AG08395 (cell line): Measurements from ENCODE around the gene CNOT3.
"Not testable (repeated sequence)": the region's sequence is repeated elsewhere in the genome, so short reads cannot be mapped to it uniquely, and the experiment has no call there.

ENCODE experiments used
- DNase-seq: peaks from one replicate; pipeline ENCODE4 v3.0.0; 2012; ENCODE audit warnings: mixed read lengths, low spot score

CNOT3 gene

DNA sequence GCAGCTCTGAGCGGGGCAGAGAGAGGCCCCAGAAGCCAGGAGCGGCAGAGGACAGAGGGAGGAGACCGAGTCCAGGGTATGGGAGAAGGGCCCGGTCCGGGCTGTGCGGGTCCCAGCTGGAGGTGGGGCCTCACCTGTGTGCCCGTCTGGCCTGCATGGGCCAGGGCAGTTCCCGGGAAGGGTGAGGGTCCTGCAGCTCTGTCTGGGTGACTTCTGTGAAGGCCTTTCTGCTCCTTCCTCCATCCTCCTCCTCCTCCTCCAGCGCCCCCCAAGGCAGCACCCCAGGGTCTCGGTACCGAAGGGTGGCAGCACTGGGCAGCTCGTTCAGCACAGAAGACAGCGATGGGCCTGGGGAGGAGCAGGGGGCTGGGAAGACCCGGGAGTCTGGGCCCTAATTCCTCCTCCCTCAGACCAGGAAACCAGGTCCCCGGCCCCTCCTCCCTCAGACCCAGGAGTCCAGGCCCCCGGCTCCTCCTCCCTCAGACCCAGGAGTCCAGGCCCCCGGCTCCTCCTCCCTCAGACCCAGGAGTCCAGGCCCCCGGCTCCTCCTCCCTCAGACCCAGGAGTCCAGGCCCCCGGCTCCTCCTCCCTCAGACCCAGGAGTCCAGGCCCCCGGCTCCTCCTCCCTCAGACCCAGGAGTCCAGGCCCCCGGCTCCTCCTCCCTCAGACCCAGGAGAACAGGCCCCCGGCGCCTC lies 34.3 kb downstream of the CNOT3 start:
- not testable (repeated sequence) for DNase-seq

DNA sequence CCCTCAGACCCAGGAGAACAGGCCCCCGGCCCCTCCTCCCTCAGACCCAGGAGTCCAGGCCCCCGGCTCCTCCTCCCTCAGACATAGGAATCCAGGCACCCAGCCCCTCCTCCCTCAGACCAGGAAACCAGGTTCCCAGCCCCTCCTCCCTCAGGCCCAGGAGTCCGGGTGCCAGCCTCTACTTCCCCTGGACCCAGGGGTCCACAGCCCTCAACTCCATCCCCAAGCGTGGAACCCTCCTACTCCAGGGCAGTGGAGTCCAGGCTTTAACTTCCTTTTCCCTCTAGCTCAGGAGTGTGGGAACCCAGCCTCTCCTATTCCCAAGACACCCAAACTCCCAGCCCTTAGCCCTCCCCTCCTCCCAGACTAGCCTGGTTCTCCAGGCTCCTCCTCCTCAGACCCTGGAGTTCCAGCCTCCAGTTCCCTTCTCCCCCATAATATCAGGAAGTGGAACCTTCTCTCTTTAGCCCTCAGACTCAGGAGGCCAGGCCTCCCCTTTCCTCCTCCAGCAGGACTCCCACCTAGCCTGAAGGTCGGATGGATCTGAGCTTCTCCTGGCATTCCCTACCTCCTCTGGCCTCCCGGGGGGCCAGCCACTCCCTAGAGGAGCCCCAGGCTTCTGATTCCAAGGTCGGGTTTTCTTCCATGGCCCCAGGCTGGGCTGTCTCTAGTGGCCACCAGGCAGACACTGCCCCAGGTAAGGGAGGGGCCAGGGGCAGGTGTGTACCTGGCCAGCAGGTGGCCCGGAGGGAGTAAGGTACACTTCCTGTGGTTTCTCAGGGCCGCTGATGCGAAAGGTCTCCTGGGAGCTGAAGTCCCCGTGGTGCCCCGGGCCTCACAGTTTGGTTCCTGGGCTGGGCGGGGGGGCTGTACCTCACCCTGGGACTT lies 35.2 kb downstream of the CNOT3 start, which contains the start of gene TMC4:
Gene TMC4, minus strand, starts transcription at position 690 of the 888 bp plus-strand sequence. Its CDS starts 43 bp downstream, at position 647.
- no peak for DNase-seq

DNA sequence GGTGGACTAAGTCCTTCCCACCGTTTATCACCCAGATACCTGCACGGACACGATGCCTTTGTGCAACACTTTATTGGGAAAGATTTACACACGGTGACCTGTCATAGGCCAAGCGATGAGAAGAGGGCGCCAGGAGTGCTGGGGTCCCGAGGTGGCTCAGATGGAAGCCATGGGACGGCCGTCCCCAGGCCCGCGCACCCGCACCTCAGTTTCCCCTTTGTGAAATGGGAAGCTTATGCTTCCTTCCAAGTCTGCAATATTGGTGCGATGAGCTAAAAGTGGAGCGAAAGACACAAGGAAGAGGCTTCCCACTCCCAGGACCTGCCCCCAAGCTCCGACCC lies 35.8 kb downstream of the CNOT3 start:
- no peak for DNase-seq

DNA sequence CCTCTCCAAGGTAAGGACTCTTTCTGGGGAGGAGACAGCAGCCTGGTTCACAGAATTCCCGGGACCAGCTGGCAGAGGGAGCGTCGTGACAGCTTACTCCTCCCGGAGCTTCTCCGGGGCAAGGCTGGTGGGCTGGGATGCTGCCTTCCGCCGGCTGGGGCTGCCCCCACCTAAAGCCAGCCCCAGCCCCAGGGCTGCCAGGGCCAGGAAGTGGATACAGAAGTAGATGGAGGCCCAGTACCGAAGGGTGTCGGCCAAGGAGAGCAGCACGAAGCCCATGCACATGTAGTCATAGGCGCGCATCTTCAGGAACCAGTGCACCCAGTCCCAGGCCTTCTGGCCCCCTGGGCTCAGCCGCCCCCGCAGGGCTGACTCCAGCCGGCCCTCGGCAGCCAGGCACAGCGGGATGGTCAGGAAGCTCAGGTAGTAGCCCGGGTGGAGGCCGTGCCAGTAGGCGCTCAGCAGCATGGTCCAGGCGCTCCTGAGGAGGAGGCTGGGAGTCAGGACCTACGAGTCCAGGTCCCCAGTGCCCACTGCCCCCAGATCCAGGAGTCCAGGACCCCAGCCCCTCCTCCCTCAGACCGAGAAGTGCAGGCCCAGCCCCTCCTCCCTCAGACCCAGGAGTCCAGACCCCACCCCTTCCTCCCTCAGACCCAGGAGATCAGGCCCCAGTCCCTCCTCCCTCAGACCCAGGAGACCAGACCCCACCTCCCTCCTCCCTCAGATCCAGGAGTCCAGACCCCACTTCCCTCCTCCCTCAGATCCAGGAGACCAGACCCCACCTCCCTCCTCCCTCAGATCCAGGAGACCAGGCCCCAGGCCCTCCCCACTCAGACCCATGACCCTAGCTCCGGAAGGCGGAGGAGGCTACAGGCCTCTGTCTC lies 36.6 kb downstream of the CNOT3 start:
- DNase-seq, result no peak

DNA sequence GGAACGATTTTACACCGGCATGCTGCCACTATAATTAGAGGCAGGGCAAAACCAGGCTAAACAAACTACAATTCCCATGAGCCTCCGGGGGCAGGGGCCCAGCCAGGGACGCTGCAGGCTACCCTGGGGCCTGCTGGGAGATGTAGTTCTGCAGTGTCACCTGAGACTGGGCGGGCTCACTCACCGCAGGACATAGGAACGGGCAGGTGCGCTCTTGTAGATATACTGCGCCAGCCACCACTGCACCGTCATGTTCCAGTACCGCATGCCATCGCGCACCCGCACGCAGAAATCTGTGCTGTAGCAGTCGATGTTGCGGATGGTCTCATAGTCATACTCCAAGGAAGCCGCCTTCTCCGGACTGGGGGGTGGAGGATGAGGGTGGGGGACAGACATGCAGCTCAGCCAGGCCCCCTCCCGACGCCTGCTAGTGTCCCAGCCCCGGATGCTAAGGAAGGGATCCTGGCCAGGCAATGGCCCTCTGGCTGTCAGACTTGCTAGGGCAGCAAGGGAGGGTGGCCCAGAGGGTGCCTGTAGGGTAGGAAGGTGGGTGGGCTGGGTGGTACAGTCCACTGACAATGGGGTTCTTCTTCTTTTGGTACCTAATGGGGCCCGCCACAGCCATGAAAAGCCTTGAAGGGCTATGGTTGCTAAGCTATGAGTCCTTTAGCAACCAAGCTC lies 41.2 kb downstream of the CNOT3 start:
- DNase-seq, result no peak

DNA sequence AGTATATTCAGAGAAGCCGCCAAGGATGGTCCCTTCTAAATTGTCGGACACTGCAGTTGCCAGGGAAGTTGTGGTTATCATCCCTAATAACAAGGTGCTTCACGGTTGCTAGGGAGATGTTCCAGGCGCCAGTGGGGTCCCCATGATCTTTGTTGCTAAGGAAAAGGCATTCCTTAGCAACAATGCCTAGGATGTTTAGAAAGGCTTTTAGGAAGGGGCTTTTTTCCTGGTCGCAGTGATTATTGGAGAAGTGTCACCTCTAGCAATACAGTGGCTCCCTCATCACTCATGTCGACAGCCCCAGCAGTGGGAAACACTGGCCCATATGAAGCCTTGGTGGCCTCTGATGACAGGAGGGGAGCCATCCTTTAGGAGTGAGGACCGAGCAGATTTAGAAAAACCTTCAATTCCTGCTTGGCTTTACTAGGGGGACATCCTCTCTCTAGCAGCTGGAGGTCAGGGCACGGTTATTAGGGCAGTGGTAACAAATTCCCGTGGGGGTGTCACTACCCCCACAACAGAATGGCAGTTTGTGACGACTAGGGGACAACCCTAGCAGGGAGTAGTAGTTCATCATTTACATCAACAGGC lies 41.8 kb downstream of the CNOT3 start:
- no peak for DNase-seq

DNA sequence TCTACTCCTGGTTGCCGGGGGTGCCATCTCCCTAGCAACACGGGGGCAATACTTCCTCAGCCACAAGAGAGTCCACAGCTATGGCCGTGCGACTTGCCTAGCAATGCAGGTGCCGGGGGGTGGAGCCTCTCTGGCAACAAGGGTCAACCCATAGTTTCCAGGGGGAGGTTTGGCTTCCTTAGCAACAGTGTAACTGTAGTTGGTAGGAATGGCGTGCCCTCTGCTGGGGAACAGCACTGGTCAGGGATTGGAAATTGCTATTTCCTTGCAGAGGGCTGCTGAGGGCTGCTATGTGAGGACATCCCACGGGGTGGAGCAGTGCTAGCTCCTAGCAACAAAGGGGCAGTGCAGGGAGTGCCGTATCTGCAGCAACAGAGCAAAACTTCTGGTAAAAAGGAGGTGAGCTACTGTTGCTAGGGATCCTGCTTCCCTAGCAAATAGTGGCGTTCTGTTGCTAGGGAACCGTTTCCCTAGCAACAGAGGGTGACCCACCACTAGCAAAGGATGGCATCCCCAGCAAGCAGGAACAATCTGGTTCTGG lies 42.4 kb downstream of the CNOT3 start:
- DNase-seq, result no peak

DNA sequence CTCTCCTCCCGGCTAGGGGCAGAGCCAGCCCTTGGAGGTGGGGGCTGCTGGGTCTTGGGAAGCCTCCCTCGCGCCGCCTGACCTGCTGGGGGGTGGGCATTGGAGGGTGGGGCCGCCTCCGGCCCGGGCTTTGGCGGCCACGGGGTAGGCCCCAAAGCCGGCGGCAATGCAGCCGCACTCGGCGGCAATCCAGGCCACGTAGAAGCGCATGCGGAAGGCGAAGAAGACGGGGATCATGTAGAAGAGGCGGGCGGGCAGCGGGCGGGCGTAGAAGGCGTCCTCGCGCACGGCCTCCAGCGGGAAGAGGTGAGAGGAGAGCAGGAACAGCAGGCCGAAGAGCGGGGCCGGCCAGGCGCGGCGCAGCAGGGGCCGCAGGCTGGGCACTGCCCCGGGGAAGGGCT lies 43.1 kb downstream of the CNOT3 start:
- no peak for DNase-seq

DNA sequence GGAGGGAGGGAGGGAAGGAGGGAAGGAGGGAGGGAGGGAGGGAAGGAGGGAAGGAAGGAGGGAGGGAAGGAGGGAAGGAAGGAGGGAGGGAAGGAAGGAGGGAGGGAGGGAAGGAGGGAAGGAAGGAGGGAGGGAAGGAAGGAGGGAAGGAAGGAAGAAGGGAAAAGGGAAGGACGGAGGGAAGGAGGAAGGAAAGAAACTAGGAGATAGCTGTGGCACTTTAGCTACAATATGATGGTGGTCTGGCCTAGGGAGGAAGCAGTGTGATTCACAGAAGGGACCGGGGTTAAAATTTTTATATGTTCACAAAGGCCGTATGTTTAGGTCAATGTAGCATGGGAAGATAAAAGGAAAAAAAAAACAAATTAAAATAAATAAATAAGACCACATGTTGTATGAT lies 44.3 kb downstream of the CNOT3 start:
- DNase-seq, result not testable (repeated sequence)

DNA sequence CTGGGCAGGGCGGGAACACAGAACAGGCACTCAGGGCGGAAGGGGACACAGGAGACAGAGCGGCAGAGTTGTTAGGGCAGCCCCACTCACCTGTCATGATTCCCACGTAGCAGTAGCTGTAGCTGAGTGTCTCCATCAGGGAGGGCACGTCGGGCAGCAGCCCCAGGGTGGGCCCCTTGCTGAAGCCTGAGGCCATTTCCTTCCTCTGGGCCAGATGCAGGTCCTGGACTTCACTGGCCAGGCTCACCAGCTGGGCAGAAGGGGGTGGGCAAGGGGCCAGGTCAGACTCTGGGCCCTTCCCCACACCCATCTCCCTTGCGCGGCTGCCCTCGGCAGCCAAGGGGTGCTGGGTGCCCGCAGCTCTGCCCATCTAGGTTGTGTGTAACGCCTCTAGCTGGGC lies 45.9 kb downstream of the CNOT3 start:
- no peak for DNase-seq

DNA sequence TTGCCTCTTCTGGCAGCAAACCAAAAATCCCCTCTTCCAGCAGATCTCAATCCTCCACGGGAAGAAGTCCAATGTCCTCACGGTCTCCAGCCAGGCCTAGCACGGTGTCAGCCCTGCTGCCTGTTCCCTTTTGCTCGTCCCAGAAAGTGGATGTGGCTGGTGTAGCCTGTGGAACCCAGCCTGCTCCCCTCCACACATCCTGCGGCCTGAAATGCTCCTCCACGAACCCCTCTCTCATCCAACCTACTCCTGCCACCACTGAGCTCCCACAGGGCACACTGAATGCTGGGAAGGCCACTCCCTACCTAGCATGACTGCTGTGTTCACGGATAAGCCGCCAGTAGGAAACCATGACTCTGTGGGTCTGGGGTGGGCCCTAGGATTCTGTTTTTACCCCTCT lies 48.8 kb downstream of the CNOT3 start:
- no peak for DNase-seq

DNA sequence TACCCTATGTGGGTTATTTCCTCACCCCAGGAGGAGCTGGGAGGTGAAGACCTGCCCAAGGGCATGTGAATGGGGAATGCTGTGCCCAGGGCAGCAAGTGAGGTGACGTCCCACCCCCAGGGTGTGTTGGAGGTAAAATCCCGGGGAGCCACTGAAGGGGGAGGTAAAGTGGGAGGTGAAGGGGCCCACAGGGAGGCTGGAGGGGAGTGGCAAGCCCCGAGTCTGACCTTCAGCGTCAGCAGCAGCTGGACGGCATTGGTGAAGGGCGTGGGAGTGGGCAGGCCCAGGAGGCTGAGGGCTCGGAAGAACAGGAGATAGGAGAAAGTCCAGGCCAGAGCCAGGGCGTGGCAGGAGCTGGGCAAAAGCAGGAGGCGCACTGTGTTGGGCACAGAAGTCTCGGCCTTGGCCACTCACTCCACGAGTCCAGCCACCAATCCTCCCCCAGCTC lies 49.4 kb downstream of the CNOT3 start:
- DNase-seq, result no peak

DNA sequence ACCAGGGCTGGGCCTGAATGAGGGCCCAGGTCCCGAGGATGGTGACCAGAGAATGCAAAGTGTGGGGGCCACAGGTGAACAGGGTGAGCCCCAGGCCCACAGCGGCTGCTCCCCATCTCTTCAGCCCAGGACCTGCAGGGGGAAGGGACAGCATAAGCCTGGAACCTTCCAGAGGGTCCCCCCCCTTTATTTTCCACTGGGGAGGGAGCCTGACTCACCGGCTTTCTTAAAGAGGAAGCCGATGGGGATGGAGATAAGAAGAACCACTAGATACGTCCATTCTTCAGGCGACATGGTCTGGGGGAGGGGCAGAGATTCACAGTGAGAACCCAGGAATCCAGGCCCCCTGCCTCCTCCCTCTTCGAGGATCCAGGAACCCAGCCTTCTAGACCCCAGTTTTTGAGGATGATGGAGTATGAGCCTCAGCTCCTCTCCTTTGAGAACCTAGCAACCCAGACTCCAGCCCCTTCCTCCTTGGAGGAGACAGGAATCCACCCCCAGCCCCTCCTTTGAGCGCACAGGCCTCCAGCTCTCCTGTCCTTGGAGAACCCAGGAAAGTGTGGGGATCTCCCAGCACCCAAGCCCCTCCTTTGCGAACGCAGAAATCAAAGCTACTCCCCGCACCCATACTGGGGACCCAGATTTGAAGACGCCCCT lies 50.8 kb downstream of the CNOT3 start:
- DNase-seq, result peak; percentile 56

DNA sequence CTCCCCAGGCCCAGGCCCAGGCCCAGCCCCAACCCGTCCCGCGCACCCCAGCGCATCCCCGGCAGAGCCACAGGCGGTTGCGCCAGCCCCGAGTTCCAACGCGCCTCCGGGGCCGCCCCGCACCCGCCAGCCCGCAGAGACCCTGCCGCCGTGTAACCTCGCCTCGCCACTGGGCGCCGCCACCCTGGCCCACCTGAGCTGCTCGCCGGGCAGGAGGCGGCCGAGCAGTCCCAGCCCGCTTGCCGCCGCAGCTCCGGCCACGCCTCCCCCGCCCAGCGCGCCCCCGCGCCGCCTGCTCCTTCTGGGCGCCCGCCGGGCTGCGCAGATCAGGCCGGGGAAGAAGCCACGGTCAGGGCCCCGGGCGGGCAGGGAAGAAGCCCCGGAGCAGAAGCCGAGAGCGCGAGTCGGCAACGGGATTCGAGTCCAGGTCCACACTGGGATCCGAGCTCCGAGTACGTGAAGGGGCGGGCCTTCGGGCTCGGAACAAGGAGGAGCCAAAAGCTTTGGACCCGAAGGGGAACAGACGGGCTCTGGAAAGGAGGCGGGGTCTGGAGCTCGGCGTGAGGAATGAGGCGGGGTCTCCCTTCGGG lies 51.7 kb downstream of the CNOT3 start, which contains the start of gene MBOAT7:
Gene MBOAT7, minus strand, starts transcription at position 436 of the 590 bp plus-strand sequence. CDS start 1,072 bp downstream, outside the sequence.
- DNase-seq, result no peak

DNA sequence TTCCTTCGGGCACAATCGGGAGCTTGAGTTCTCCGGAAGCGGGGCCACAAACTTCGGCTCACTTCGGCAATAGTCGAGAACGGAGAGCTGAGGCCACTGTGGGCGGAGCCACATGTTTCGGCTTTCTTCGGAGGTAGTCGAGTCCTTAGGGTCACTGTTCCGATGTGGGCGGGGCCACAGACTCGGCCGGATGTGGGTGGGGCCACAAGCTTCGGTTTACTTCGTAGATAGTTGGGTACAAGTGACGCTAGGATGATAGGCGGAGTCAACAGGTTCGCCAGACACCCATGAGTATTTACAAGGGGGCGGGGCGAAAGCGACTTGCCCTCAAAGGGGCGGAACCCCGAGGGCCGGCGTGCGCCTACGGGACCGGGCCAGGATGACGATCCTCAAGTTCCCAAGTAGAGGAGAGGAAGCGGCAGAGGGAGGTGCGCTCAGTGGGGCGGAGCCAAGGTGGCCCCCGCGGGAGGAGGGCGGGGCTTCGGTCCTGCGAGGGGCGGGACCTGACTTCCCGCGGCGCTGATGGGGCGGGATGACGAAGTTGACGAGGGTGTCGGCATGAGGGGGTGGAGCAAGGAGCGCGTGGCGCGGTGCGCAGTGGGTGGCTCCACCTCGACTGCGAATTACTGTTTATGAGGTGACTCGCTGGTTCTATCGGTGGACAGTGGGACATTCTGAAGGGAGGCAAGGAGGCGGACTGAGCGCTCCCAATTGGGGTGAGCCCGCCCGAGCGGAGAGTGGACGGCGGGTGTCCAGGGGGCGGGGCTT lies 52.4 kb downstream of the CNOT3 start:
- peak; percentile 97 for DNase-seq

DNA sequence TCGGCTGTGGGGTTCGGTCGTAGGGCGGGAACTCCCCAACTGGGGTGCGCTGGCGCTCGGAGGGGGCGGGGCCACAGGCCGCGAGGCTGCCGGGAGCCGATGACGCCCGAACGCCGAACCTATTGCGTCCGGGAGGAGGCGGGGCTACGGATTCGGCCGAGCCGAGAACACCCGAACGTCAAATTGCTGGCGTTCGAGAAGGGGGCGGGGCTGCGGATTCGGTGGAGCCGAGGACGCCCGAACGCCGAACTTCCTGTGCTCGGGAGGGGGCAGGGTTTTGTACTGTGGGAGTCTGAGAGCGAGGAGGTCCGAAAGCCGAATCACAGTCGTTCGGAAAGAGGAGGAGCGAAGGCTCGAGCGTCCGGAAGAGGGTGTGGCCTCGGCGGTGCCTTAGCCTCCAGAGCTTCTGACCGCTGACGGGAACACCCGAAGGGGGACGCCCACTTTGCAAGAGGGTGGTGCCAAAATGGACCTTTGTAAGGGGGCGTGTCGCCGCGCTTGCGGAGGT lies 53.0 kb downstream of the CNOT3 start:
- peak; percentile 91 for DNase-seq

DNA sequence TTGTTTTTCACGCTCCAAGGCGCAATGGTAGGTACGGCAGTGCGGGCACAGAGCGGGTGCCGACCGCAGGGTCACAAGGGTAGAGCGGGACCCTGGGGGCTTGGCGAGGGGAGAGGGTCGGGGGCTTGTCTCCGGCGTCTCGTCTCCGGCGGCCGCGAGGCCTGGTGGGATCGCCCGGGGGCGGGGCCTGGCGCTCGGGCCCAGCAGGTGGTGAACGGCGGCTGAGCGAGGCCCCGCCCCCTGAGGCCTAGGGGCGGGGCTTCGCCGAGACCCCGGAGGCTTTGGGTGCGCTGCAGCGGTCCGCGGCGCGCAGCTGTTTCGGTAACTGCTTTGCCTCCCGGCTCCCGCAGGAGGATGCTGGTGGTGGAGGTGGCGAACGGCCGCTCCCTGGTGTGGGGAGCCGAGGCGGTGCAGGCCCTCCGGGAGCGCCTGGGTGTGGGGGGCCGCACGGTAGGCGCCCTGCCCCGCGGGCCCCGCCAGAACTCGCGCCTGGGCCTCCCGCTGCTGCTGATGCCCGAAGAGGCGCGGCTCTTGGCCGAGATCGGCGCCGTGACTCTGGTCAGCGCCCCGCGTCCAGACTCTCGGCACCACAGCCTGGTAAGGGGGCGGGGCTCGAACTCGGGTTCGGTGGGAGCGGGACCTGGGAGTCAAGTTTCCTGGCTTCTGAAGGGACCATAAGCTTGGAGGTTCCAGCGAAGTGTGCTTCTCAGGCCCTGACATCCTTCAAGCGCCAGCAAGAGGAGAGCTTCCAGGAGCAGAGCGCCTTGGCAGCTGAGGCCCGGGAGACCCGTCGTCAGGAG lies 53.6 kb downstream of the CNOT3 start, which contains the start of gene TSEN34:
Gene TSEN34, plus strand, starts transcription at position 298 of the 800 bp plus-strand sequence. Its CDS starts 57 bp downstream, at position 355.
- peak; percentile 76 for DNase-seq
